Measurements from ENCODE around the gene URB2.

GRCh38 chr1:229631966-229632365 lies 5.9 kb downstream of the URB2 start:
- TF ChIP-seq CTCF (IDR thresholded peaks at IDR 0.05) (no peak), POLR2AphosphoS5 (IDR thresholded peaks at IDR 0.05; ENCODE audit: low read depth, low read length) (no peak)

Measured in Panc1 (cell line).